PC-9 (cell line): ENCODE results near the gene SMAD6. TPM values are rescaled to one million over a fixed set of nuclear protein-coding genes. Genes with fewer than 3 reads are reported as not detected.
A peak's percentile ranks its signal among the peaks of the same experiment; 100 is the strongest.

Source experiments
- BruUV-seq: library from RNA; stranded (reverse); fragments of 400-500 nt; replicated peaks from 2 replicates; lab custom pipeline; 2021; lab: Mats Ljungman, UMichigan
- CTCF ChIA-PET: fragments of 300-600 bp; sonication (Branson Sonifier 250); formaldehyde crosslinking; loops from one replicate; lab custom pipeline; 2022; ENCODE audit warnings: antibody characterized with exemption; lab: Charles Lee
- POLR2A ChIA-PET: fragments of 300-600 bp; sonication (Branson Sonifier 250); formaldehyde crosslinking; loops from one replicate; lab custom pipeline; 2022; ENCODE audit warnings: antibody characterized with exemption; ENCODE audit not compliant: unreplicated experiment; lab: Charles Lee
- DNase-seq, 2 experiments: peaks; one replicate each; pipeline versions ENCODE4 v3.0.0 to v3.0.0-alpha.2; 2015 to 2022; ENCODE audit warnings: mixed read lengths in 1 of 2
- H2AFZ ChIP-seq: fragments of 200-600 bp; sonication (generic); 2 replicates; pipeline ENCODE4 v1.8.1; 2017; ENCODE audit warnings: antibody characterized with exemption
- H3F3A ChIP-seq: fragments of 200-600 bp; sonication (generic); 2 replicates; pipeline ENCODE4 v1.8.1; 2017; ENCODE audit warnings: antibody characterized with exemption, mild to moderate bottlenecking, low read depth; ENCODE audit not compliant: insufficient read depth
- H3K27ac ChIP-seq: fragments of 200-600 bp; sonication (generic); 2 replicates; pipeline ENCODE4 v1.6.1; 2016; ENCODE audit warnings: mixed run types
- H3K27me3 ChIP-seq: fragments of 200-600 bp; sonication (generic); 2 replicates; pipeline ENCODE4 v1.6.1; 2016; ENCODE audit warnings: low read depth, mixed run types; ENCODE audit not compliant: insufficient read depth
- H3K36me3 ChIP-seq: fragments of 200-600 bp; sonication (generic); 2 replicates; pipeline ENCODE4 v1.6.1; 2016; ENCODE audit warnings: low read depth, mixed run types
- H3K4me1 ChIP-seq: fragments of 200-600 bp; sonication (generic); replicated peaks from 2 replicates; pipeline ENCODE4 v1.6.1; 2016; ENCODE audit warnings: mixed run types; ENCODE audit not compliant: insufficient read depth
- H3K4me2 ChIP-seq: fragments of 200-600 bp; sonication (generic); 2 replicates; pipeline ENCODE4 v1.6.1; 2017; ENCODE audit warnings: mixed run types
- H3K4me3 ChIP-seq: fragments of 200-600 bp; sonication (generic); 2 replicates; pipeline ENCODE4 v1.6.1; 2016; ENCODE audit warnings: mixed run types
- H3K79me2 ChIP-seq: fragments of 200-600 bp; sonication (generic); 2 replicates; pipeline ENCODE4 v1.6.1; 2017; ENCODE audit warnings: low read depth, mixed run types
- H3K9me2 ChIP-seq: fragments of 200-600 bp; sonication (generic); 2 replicates; pipeline ENCODE4 v1.8.1; 2017; ENCODE audit warnings: mild to moderate bottlenecking; ENCODE audit not compliant: insufficient read depth
- H3K9me3 ChIP-seq: fragments of 200-600 bp; sonication (generic); 2 replicates; pipeline ENCODE4 v1.8.1; 2016; ENCODE audit warnings: low read depth; ENCODE audit not compliant: insufficient read depth
- H4K20me1 ChIP-seq: fragments of 200-600 bp; sonication (generic); 2 replicates; pipeline ENCODE4 v1.8.1; 2017; ENCODE audit not compliant: insufficient read depth
- EZH2 ChIP-seq: fragments of 200-600 bp; sonication (generic); IDR thresholded peaks from 2 replicates; pipeline ENCODE4 v1.8.0; 2017; ENCODE audit warnings: antibody characterized with exemption, low read depth
- intact Hi-C: fragments of 100-400 bp; cut with micrococcal nuclease; formaldehyde crosslinking; loops from one replicate; pipeline ENCODE4 v1.10.0; 2022; ENCODE audit not compliant: unreplicated experiment
- total RNA-seq: library from RNA; stranded (reverse); gene quantifications from 2 replicates; pipeline ENCODE4 v1.2.3, GENCODE V29; 2021
- TF ChIP-seq, protein P1 (sequence below): fragments of 200-600 bp; sonication (generic); conservative IDR thresholded peaks from 2 replicates; pipeline ENCODE4 v1.6.1; 2017; ENCODE audit warnings: mixed run types, antibody characterized with exemption, mild to moderate bottlenecking, moderate library complexity

SMAD6 gene
- total RNA-seq, 1 experiment from 2014 or later = 7.1 TPM

GRCh38 chr15:66704019-66704802 lies 2.2 kb downstream of the SMAD6 start:
- peak overlapping the region; percentile 95 for H3K4me2 ChIP-seq
- no peaks in the 10 kb centered on the region for H3K27me3 ChIP-seq
- ChIA-PET CTCF (interaction anchor here (0.6 to 0.9 kb wide), 2 partner anchors 16 to 23 kb away, joined by 5 read pairs; no protein-coding TSS in a partner anchor), POLR2A (interaction anchor here (0.7 kb wide), 2 partner anchors 16 to 338 kb away, joined by 3 to 4 read pairs; no protein-coding TSS in a partner anchor)
- H3K9me2 ChIP-seq = no peaks in the 10 kb centered on the region
- no TSS peak for BruUV-seq
- H3K79me2 ChIP-seq = peaks cover 36% of the 10 kb centered on the region
- no peak for DNase-seq
- H3K4me3 ChIP-seq = peak overlapping the region; percentile 81
- H3F3A ChIP-seq = peaks cover 5% of the 10 kb centered on the region; the same call in 1 of the 2 replicates
- peaks cover 16% of the 10 kb centered on the region for H3K4me1 ChIP-seq
- intact Hi-C loops = loop anchor here (1.0 kb wide), 1 partner anchor 149 kb away; no protein-coding TSS in a partner anchor
- 0 out of 2 replicates have a peak overlapping the region, but pooled peaks have one; percentile 52 for H2AFZ ChIP-seq
- H4K20me1 ChIP-seq = no peaks in the 10 kb centered on the region; the same call in 1 of the 2 replicates
- no peak overlapping the region for H3K27ac ChIP-seq
- no peaks in the 10 kb centered on the region for H3K36me3 ChIP-seq
- TF ChIP-seq EZH2 = no peak
- TF ChIP-seq, protein P1, sequence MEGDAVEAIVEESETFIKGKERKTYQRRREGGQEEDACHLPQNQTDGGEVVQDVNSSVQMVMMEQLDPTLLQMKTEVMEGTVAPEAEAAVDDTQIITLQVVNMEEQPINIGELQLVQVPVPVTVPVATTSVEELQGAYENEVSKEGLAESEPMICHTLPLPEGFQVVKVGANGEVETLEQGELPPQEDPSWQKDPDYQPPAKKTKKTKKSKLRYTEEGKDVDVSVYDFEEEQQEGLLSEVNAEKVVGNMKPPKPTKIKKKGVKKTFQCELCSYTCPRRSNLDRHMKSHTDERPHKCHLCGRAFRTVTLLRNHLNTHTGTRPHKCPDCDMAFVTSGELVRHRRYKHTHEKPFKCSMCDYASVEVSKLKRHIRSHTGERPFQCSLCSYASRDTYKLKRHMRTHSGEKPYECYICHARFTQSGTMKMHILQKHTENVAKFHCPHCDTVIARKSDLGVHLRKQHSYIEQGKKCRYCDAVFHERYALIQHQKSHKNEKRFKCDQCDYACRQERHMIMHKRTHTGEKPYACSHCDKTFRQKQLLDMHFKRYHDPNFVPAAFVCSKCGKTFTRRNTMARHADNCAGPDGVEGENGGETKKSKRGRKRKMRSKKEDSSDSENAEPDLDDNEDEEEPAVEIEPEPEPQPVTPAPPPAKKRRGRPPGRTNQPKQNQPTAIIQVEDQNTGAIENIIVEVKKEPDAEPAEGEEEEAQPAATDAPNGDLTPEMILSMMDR = no peak
- H3K9me3 ChIP-seq = no peaks in the 10 kb centered on the region

DNA sequence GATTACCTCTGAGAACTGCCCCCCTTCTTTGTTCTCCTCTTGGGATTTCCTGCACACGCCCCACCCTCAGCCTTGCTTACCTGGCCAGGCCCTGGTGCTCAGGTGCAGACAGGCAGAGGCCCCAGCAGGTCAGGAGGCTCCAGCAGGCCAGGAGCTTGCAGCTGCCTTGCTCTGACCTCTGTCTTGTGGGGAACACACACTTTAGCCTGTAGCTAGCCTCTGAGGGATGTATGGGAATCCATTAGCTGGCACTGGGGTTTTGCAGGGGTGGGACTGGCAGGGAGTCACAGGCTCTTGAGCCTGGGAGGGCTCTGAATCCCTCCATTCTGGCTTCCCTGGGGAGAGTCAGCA lies 2.7 kb downstream of the SMAD6 start:
- ChIA-PET CTCF (no interaction called here), POLR2A (interaction anchor here (0.7 kb wide), 2 partner anchors 15 to 337 kb away, joined by 3 to 4 read pairs; no protein-coding TSS in a partner anchor)
- Histone ChIP-seq H3K4me2 (peak overlapping the region; percentile 95), H4K20me1 (no peaks in the 10 kb centered on the region; the same call in 1 of the 2 replicates), H3K36me3 (no peaks in the 10 kb centered on the region), H3K79me2 (peaks cover 36% of the 10 kb centered on the region), H2AFZ (no peak overlapping the region), H3K9me2 (no peaks in the 10 kb centered on the region), H3K4me3 (peak overlapping the region; percentile 81; the same call in 1 of the 2 replicates), H3K4me1 (peaks cover 16% of the 10 kb centered on the region), H3K27me3 (no peaks in the 10 kb centered on the region), H3K27ac (no peak overlapping the region), H3K9me3 (no peaks in the 10 kb centered on the region), H3F3A (peaks cover 5% of the 10 kb centered on the region; the same call in 1 of the 2 replicates)
- TF ChIP-seq, protein P1 = no peak
- TF ChIP-seq EZH2 = no peak
- DNase-seq = peak in 1 of 2 experiments; percentile 23
- intact Hi-C loops = loop anchor here (1.0 kb wide), 1 partner anchor 149 kb away; no protein-coding TSS in a partner anchor
- no TSS peak for BruUV-seq

DNA sequence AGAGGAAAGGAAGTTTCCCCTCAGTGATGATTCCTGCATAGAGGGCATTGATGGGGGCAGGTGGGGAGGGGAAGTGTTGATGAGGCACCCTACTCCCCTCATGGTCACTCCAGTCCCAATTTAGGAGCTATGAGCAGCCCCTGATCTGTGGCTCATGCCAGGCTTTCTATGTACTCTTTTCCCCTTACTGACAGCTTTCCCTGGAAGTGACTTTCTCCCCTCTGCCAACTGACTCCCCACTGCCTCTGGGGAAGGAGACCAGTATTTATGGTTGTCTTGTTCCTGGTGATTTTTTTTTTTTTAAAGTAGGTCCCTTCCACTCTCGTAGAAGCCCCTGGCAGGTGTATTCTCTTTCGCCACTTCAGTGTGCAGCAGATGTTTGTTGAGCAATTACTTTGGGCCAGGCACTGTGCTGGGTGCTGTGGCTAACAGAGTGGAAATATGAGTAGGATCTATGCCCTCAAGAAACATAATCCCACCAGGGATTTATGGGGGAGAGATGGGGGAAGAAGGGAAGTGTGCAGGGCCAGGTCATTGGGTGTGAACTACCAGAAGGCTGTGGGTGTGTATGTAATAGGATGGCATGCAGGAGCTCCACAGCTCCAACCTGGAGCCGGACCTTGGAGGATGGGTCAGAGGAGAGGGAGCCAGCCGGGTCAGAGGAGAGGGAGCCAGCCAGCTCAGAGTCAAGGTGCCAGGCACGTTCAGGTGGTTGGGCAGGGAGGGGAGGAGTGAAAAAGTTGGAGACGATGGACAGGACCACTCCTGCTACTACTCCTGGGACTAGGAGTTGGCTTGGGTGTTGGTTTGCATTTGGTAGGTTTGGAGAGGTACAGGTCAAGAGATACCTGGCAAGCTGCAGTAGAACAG lies 3.5 kb downstream of the SMAD6 start:
- peaks cover 5% of the 10 kb centered on the region; the same call in 1 of the 2 replicates for H3F3A ChIP-seq
- H2AFZ ChIP-seq = no peak overlapping the region
- H3K4me1 ChIP-seq = peaks cover 16% of the 10 kb centered on the region
- no TSS peak for BruUV-seq
- H3K36me3 ChIP-seq = no peaks in the 10 kb centered on the region
- no peak overlapping the region for H3K27ac ChIP-seq
- no peaks in the 10 kb centered on the region for H3K9me3 ChIP-seq
- no peaks in the 10 kb centered on the region; the same call in 1 of the 2 replicates for H4K20me1 ChIP-seq
- H3K9me2 ChIP-seq = no peaks in the 10 kb centered on the region
- TF ChIP-seq, protein P1 = no peak
- TF ChIP-seq EZH2 = no peak
- peak overlapping the region; percentile 95 for H3K4me2 ChIP-seq
- no peak for DNase-seq
- ChIA-PET POLR2A (interaction anchor here (0.7 kb wide), 2 partner anchors 15 to 337 kb away, joined by 3 to 4 read pairs; no protein-coding TSS in a partner anchor), CTCF (no interaction called here)
- H3K79me2 ChIP-seq = peaks cover 36% of the 10 kb centered on the region
- peak overlapping the region; percentile 81; the same call in 1 of the 2 replicates for H3K4me3 ChIP-seq
- intact Hi-C loops = no loop called here
- no peaks in the 10 kb centered on the region for H3K27me3 ChIP-seq
